ENCODE measurements around the gene ACTA2.

GRCh38 chr10:88923520-88923919, 29.1 kb downstream of the ACTA2 start:
- no peak for TF ChIP-seq POLR2A (IDR thresholded peaks at IDR 0.05)
- no peak for TF ChIP-seq CTCF (IDR thresholded peaks at IDR 0.05)
- no peak for TF ChIP-seq POLR2AphosphoS5 (IDR thresholded peaks at IDR 0.05)
- TF ChIP-seq EP300 (IDR thresholded peaks at IDR 0.05) = no peak
